Measurements from ENCODE around the gene CCDC102B.

The CCDC102B gene

GRCh38 chr18:69085951-69086350 lies 288.1 kb downstream of the CCDC102B start:
- WGBS, result 97% methylated on average over 3 of the region's 5 CpGs
- no peaks in the 10 kb centered on the region for H3K9me3 ChIP-seq (ENCODE audit: insufficient read depth, low read depth, low read length)
- no peak overlapping the region for H3K27ac ChIP-seq (ENCODE audit: low read depth, low read length)
- no peak overlapping the region for H3K4me3 ChIP-seq (ENCODE audit: low read length)
- H3K4me1 ChIP-seq (ENCODE audit: insufficient read depth, low read length), result no peaks in the 10 kb centered on the region
- no peak overlapping the region for H3K9ac ChIP-seq (ENCODE audit: low read depth, low read length)
- no peaks in the 10 kb centered on the region for H3K36me3 ChIP-seq (ENCODE audit: insufficient read depth, low read length)
- H3K27me3 ChIP-seq (ENCODE audit: insufficient read depth, low read length), result no peaks in the 10 kb centered on the region

- Histone ChIP-seq H3K9me3 (ENCODE audit: insufficient read depth, low read depth, low read length) (no peaks in the 10 kb centered on the region), H3K4me3 (ENCODE audit: low read length) (no peak overlapping the region), H3K9ac (ENCODE audit: low read depth, low read length) (no peak overlapping the region), H3K27me3 (ENCODE audit: insufficient read depth, low read length) (no peaks in the 10 kb centered on the region), H3K36me3 (ENCODE audit: insufficient read depth, low read length) (no peaks in the 10 kb centered on the region), H3K4me1 (ENCODE audit: insufficient read depth, low read length) (no peaks in the 10 kb centered on the region), H3K27ac (ENCODE audit: low read depth, low read length) (no peak overlapping the region)
- no CpG with 5 or more reads among the region's 2 CpGs for WGBS
These were observed 291.1 kb downstream of the CCDC102B start for GRCh38 chr18:69088973-69089372.

- Histone ChIP-seq H3K27ac (ENCODE audit: low read depth, low read length) (no peak overlapping the region), H3K27me3 (ENCODE audit: insufficient read depth, low read length) (no peaks in the 10 kb centered on the region), H3K4me3 (ENCODE audit: low read length) (no peak overlapping the region), H3K4me1 (ENCODE audit: insufficient read depth, low read length) (no peaks in the 10 kb centered on the region), H3K9ac (ENCODE audit: low read depth, low read length) (no peak overlapping the region), H3K9me3 (ENCODE audit: insufficient read depth, low read depth, low read length) (no peaks in the 10 kb centered on the region), H3K36me3 (ENCODE audit: insufficient read depth, low read length) (no peaks in the 10 kb centered on the region)
- WGBS, result 92% methylated on average over 4 of the region's 4 CpGs
These were observed 299.5 kb downstream of the CCDC102B start for GRCh38 chr18:69097349-69097748.

- Histone ChIP-seq H3K27ac (ENCODE audit: low read depth, low read length) (no peak overlapping the region), H3K4me1 (ENCODE audit: insufficient read depth, low read length) (no peaks in the 10 kb centered on the region), H3K9ac (ENCODE audit: low read depth, low read length) (no peak overlapping the region), H3K4me3 (ENCODE audit: low read length) (no peak overlapping the region), H3K27me3 (ENCODE audit: insufficient read depth, low read length) (no peaks in the 10 kb centered on the region), H3K9me3 (ENCODE audit: insufficient read depth, low read depth, low read length) (no peaks in the 10 kb centered on the region), H3K36me3 (ENCODE audit: insufficient read depth, low read length) (no peaks in the 10 kb centered on the region)
- WGBS, result 70% methylated on average over 1 of the region's 1 CpG
These were observed 305.1 kb downstream of the CCDC102B start for GRCh38 chr18:69102959-69103358.
